ENCODE measurements around the gene TBL1XR1. TPM values are rescaled to one million over a fixed set of nuclear protein-coding genes. Genes with fewer than 3 reads are reported as not detected.
A peak's percentile ranks its signal among the peaks of the same experiment; 100 is the strongest.

TBL1XR1 gene
- 127 and 140 TPM in 2 replicates for total RNA-seq (2022)
- percentile 95 among the genes with signal in this experiment for Bru-seq, nascent RNA
- BruChase-seq, experiment 1, labeled RNA remaining after a 2-hour chase, result percentile 93 among the genes with signal in this experiment
- BruChase-seq, experiment 2, labeled RNA remaining after a 6-hour chase, result percentile 93 among the genes with signal in this experiment
- long read RNA-seq, full-length matches to known transcripts, result 5 of 22 reads
- long read RNA-seq, partial matches to known transcripts, result 7 of 22 reads
- long read RNA-seq, other reads (novel, unspliced or antisense), result 10 of 22 reads

- Histone ChIP-seq H3K36me3 (ENCODE audit: control insufficient read depth, insufficient read depth, low read length) (no peaks in the 10 kb centered on the region), H3K9me3 (no peaks in the 10 kb centered on the region), H3K4me1 (peaks cover 18% of the 10 kb centered on the region), H3K4me3 (ENCODE audit: low read depth, low read length) (peak within 1 kb of the TSS; percentile 70), H3K27me3 (replicated peaks; ENCODE audit: control insufficient read depth, insufficient read depth, low read length) (no peaks in the 10 kb centered on the region)
- ChIA-PET POLR2A (interaction anchor here (0.7 to 1.6 kb wide), 3 partner anchors 103 to 163 kb away, joined by 4 to 23 read pairs (median 10); no protein-coding TSS in a partner anchor), CTCF (interaction anchor here (0.7 to 1.1 kb wide), 2 partner anchors 161 to 163 kb away, joined by 7 to 8 read pairs; no protein-coding TSS in a partner anchor)
- Mint-ChIP-seq H3K9me3 (ENCODE audit: unreplicated experiment) (no peaks in the 10 kb centered on the region), H3K27ac (ENCODE audit: unreplicated experiment) (peak within 1 kb of the TSS; percentile 95), H3K4me1 (ENCODE audit: low read depth, unreplicated experiment) (peaks cover 17% of the 10 kb centered on the region), H3K4me3 (ENCODE audit: unreplicated experiment) (peak within 1 kb of the TSS; percentile 95), H3K36me3 (ENCODE audit: insufficient read depth, unreplicated experiment) (peaks cover 22% of the 10 kb centered on the region), H3K27me3 (ENCODE audit: insufficient read depth, unreplicated experiment) (no peaks in the 10 kb centered on the region)
- peak; percentile 90 to 92 for DNase-seq
- no TSS peak for BruUV-seq (replicated peaks)
- intact Hi-C loops (cut with micrococcal nuclease; ENCODE audit: unreplicated experiment), result loop anchor here (1.0 to 10.0 kb wide), 5 partner anchors 85 to 1188 kb away; no protein-coding TSS in a partner anchor
- TF ChIP-seq, protein P1, sequence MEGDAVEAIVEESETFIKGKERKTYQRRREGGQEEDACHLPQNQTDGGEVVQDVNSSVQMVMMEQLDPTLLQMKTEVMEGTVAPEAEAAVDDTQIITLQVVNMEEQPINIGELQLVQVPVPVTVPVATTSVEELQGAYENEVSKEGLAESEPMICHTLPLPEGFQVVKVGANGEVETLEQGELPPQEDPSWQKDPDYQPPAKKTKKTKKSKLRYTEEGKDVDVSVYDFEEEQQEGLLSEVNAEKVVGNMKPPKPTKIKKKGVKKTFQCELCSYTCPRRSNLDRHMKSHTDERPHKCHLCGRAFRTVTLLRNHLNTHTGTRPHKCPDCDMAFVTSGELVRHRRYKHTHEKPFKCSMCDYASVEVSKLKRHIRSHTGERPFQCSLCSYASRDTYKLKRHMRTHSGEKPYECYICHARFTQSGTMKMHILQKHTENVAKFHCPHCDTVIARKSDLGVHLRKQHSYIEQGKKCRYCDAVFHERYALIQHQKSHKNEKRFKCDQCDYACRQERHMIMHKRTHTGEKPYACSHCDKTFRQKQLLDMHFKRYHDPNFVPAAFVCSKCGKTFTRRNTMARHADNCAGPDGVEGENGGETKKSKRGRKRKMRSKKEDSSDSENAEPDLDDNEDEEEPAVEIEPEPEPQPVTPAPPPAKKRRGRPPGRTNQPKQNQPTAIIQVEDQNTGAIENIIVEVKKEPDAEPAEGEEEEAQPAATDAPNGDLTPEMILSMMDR (IDR thresholded peaks at IDR 0.05; ENCODE audit: insufficient read depth in 1 of 2, low read depth in 1 of 2, low read length in 1 of 2, severe bottlenecking in 1 of 2, unreplicated experiment in 1 of 2), result no peak
Measured at GRCh38 chr3:177197041-177197726, at the start of gene TBL1XR1. TSS of gene TBL1XR1 (minus strand) at chr3:177197482. CDS start at chr3:177064977, 132,505 bp downstream.

- ChIA-PET POLR2A (no interaction called here), CTCF (no interaction called here)
- TF ChIP-seq, protein P1 (IDR thresholded peaks at IDR 0.05; ENCODE audit: insufficient read depth in 1 of 2, low read depth in 1 of 2, low read length in 1 of 2, severe bottlenecking in 1 of 2, unreplicated experiment in 1 of 2), result no peak
- H3K36me3 ChIP-seq (ENCODE audit: control insufficient read depth, insufficient read depth, low read length), result no peaks in the 10 kb centered on the region
- H3K4me3 ChIP-seq (ENCODE audit: low read depth, low read length), result no peak overlapping the region
- Mint-ChIP-seq H3K4me3 (ENCODE audit: unreplicated experiment) (no peak overlapping the region), H3K36me3 (ENCODE audit: insufficient read depth, unreplicated experiment) (no peaks in the 10 kb centered on the region), H3K4me1 (ENCODE audit: low read depth, unreplicated experiment) (peaks cover 5% of the 10 kb centered on the region), H3K9me3 (ENCODE audit: unreplicated experiment) (no peaks in the 10 kb centered on the region), H3K27ac (ENCODE audit: unreplicated experiment) (no peak overlapping the region), H3K27me3 (ENCODE audit: insufficient read depth, unreplicated experiment) (no peaks in the 10 kb centered on the region)
- no TSS peak for BruUV-seq (replicated peaks)
- intact Hi-C loops (cut with micrococcal nuclease; ENCODE audit: unreplicated experiment), result no loop called here
- 0 out of 2 replicates have a peak, but pooled peaks cover 4% of the 10 kb centered on the region for H3K4me1 ChIP-seq
- H3K9me3 ChIP-seq, result no peaks in the 10 kb centered on the region; the same call in 1 of the 2 replicates
- DNase-seq, result no peak
- no peaks in the 10 kb centered on the region for H3K27me3 ChIP-seq (replicated peaks; ENCODE audit: control insufficient read depth, insufficient read depth, low read length)
Measured at GRCh38 chr3:177245250-177245649, 48.0 kb upstream of the TBL1XR1 start.

DNA sequence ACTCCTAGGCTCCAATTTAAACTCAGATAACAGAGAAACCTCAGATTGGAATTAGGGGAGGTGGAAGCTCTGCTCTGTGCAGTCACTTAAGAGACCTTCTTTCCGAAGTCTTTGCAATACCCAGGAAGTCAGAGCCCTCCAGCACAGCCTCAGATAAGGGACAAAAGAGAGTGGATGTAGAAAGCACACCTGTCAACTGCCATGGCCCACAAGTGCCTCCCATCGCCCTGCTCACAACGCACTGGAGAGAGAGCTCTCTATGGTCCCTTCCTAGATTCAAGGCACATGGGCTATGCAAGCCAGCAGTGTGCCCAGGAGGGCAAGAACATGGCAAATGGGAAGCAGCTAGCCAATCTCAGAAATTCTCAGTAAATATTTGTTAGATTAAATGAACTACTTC lies 47.3 kb upstream of the TBL1XR1 start:
- H3K27me3 ChIP-seq (replicated peaks; ENCODE audit: control insufficient read depth, insufficient read depth, low read length), result no peaks in the 10 kb centered on the region
- DNase-seq, result no peak
- TF ChIP-seq, protein P1 (IDR thresholded peaks at IDR 0.05; ENCODE audit: insufficient read depth in 1 of 2, low read depth in 1 of 2, low read length in 1 of 2, severe bottlenecking in 1 of 2, unreplicated experiment in 1 of 2), result no peak
- BruUV-seq (replicated peaks), result no TSS peak
- ChIA-PET POLR2A (no interaction called here), CTCF (no interaction called here)
- Mint-ChIP-seq H3K4me1 (ENCODE audit: low read depth, unreplicated experiment) (no peaks in the 10 kb centered on the region), H3K27ac (ENCODE audit: unreplicated experiment) (no peak overlapping the region), H3K36me3 (ENCODE audit: insufficient read depth, unreplicated experiment) (no peaks in the 10 kb centered on the region), H3K9me3 (ENCODE audit: unreplicated experiment) (no peaks in the 10 kb centered on the region), H3K4me3 (ENCODE audit: unreplicated experiment) (no peak overlapping the region), H3K27me3 (ENCODE audit: insufficient read depth, unreplicated experiment) (no peaks in the 10 kb centered on the region)
- no peak overlapping the region for H3K4me3 ChIP-seq (ENCODE audit: low read depth, low read length)
- intact Hi-C loops (cut with micrococcal nuclease; ENCODE audit: unreplicated experiment), result no loop called here
- no peaks in the 10 kb centered on the region for H3K36me3 ChIP-seq (ENCODE audit: control insufficient read depth, insufficient read depth, low read length)
- H3K9me3 ChIP-seq, result no peaks in the 10 kb centered on the region; the same call in 1 of the 2 replicates
- H3K4me1 ChIP-seq, result 0 out of 2 replicates have a peak, but pooled peaks cover 4% of the 10 kb centered on the region
